CD4-positive, alpha-beta memory T cell (primary cell): ENCODE measurements around the gene DUS3L. TPM values are rescaled to one million over a fixed set of nuclear protein-coding genes. Genes with fewer than 3 reads are reported as not detected.

Experiments used
- CTCF ChIA-PET: fragments of 350-600 bp; sonication (Branson Sonifier 250); formaldehyde crosslinking; loops from one replicate; lab custom pipeline; 2021; ENCODE audit warnings: inconsistent platforms; ENCODE audit not compliant: partially characterized antibody; lab: Charles Lee
- POLR2A ChIA-PET: fragments of 350-600 bp; sonication (Branson Sonifier 250); formaldehyde crosslinking; loops from one replicate; lab custom pipeline; 2021; ENCODE audit not compliant: partially characterized antibody; lab: Charles Lee
- DNase-seq, 5 donors: peaks; one replicate each; pipeline versions ENCODE4 v3.0.0 to v3.0.0-alpha.2; 2020 to 2022; ENCODE audit warnings: mixed read lengths in 1 of 5
- H3K27ac ChIP-seq: one replicate; pipeline ENCODE4 v1.7.0; 2013; ENCODE audit warnings: low read depth, low read length
- H3K27me3 ChIP-seq: 2 replicates; pipeline ENCODE4 v1.7.0; 2013; ENCODE audit warnings: mild to moderate bottlenecking, low read length, moderate library complexity; ENCODE audit not compliant: insufficient read depth
- H3K36me3 ChIP-seq: 2 replicates; pipeline ENCODE4 v1.7.0; 2013; ENCODE audit warnings: mild to moderate bottlenecking, low read length, moderate library complexity; ENCODE audit not compliant: insufficient read depth
- H3K4me1 ChIP-seq: 2 replicates; pipeline ENCODE4 v1.7.0; 2013; ENCODE audit warnings: mild to moderate bottlenecking, low read length, moderate library complexity; ENCODE audit not compliant: insufficient read depth
- H3K4me3 ChIP-seq, 2 donors: one replicate each; pipeline ENCODE4 v1.7.0; 2013; ENCODE audit warnings: low read length in 2 of 2, mild to moderate bottlenecking in 1 of 2
- H3K9me3 ChIP-seq, 2 donors: one replicate each; pipeline ENCODE4 v1.7.0; 2013; ENCODE audit warnings: low read length in 2 of 2, control low read depth in 1 of 2; ENCODE audit not compliant: control insufficient read depth in 1 of 2
- H3K27ac Mint-ChIP-seq, 7 donors: one replicate each; pipeline ENCODE4 v1.8.0; 2020 to 2021; ENCODE audit warnings: mixed read lengths in 7 of 7, mild to moderate bottlenecking in 6 of 7, inconsistent platforms in 3 of 7, moderate library complexity in 3 of 7
- H3K27me3 Mint-ChIP-seq, 2 donors: one replicate each; pipeline ENCODE4 v1.8.0; 2020 to 2021; ENCODE audit warnings: mixed read lengths in 2 of 2
- H3K36me3 Mint-ChIP-seq, 2 donors: one replicate each; pipeline ENCODE4 v1.8.0; 2020 to 2021; ENCODE audit warnings: mixed read lengths in 2 of 2, inconsistent platforms in 1 of 2, mild to moderate bottlenecking in 1 of 2
- H3K4me1 Mint-ChIP-seq, 4 donors: one replicate each; pipeline ENCODE4 v1.8.0; 2020 to 2021; ENCODE audit warnings: mixed read lengths in 4 of 4, mild to moderate bottlenecking in 1 of 4
- H3K4me3 Mint-ChIP-seq, 8 donors: one replicate each; pipeline ENCODE4 v1.8.0; 2020 to 2021; ENCODE audit warnings: mixed read lengths in 8 of 8, mild to moderate bottlenecking in 7 of 8, moderate library complexity in 6 of 8, inconsistent platforms in 3 of 8
- H3K9me3 Mint-ChIP-seq, 8 donors: one replicate each; pipeline ENCODE4 v1.8.0; 2020 to 2021; ENCODE audit warnings: mixed read lengths in 8 of 8, mild to moderate bottlenecking in 5 of 8, inconsistent platforms in 3 of 8, moderate library complexity in 1 of 8
- intact Hi-C: fragments of 100-400 bp; cut with micrococcal nuclease; formaldehyde crosslinking; loops from one replicate; pipeline ENCODE4 v1.15.1; 2023
- polyA plus RNA-seq, 2 donors: library from polyadenylated mRNA; unstranded; fragments of 300-500 nt; fragmentation: Illumina TruSeq; gene quantifications; one replicate each; pipeline ENCODE4 v1.2.3, GENCODE V29; 2021
- total RNA-seq, 2 experiments: library from RNA; stranded (reverse); gene quantifications; one replicate each; pipeline ENCODE4 v1.2.3, GENCODE V29; 2021

The DUS3L gene
- total RNA-seq (10 to 100 TPM; 58.7 to 72.9 TPM), polyA plus RNA-seq (10 to 100 TPM; 34.2 to 36.7 TPM)

GRCh38 chr19:5790559-5791520 lies at the start of gene DUS3L:
Gene DUS3L (minus strand): TSS chr19:5791163. CDS start chr19:5791141, 22 bp downstream.
- peak within 1 kb of the TSS; percentile 62 to 93 for H3K4me3 ChIP-seq
- H3K27ac ChIP-seq: peak within 1 kb of the TSS; percentile 97
- CTCF ChIA-PET: interaction anchor here (2.0 to 6.2 kb wide), 2 partner anchors 13 to 70 kb away, joined by 9 to 43 read pairs; partner anchors contain the start of genes CATSPERD and NRTN
- peaks cover 0 to 4% (median 0%) of the 10 kb centered on the region in 8 donors for H3K9me3 Mint-ChIP-seq
- H3K9me3 ChIP-seq: no peaks in the 10 kb centered on the region
- H3K27me3 ChIP-seq: no peaks in the 10 kb centered on the region
- peaks cover 0 to 2% of the 10 kb centered on the region in 2 donors for H3K27me3 Mint-ChIP-seq
- H3K4me3 Mint-ChIP-seq: peak within 1 kb of the TSS; percentile 96 to 100 (median 99)
- peak; percentile 92 to 98 (median 97) for DNase-seq
- peaks cover 11 to 24% (median 12%) of the 10 kb centered on the region in 4 donors for H3K4me1 Mint-ChIP-seq
- peaks cover 14% of the 10 kb centered on the region for H3K4me1 ChIP-seq
- H3K27ac Mint-ChIP-seq: peak within 1 kb of the TSS; percentile 94 to 100 (median 100)
- intact Hi-C loops: loop anchor here (1.0 to 10.0 kb wide), 10 partner anchors 14 to 1000 kb away; partner anchors contain the start of genes CATSPERD, CLPP, FEM1A and LONP1
- H3K36me3 Mint-ChIP-seq: peaks cover 18 to 33% of the 10 kb centered on the region in 2 donors
- POLR2A ChIA-PET: interaction anchor here (0.6 to 3.5 kb wide), 14 partner anchors 9 to 232 kb away, joined by 3 to 31 read pairs (median 6); partner anchors contain the start of genes CATSPERD, LONP1, NDUFA11 and RANBP3
- peaks cover 40% of the 10 kb centered on the region for H3K36me3 ChIP-seq

DNA sequence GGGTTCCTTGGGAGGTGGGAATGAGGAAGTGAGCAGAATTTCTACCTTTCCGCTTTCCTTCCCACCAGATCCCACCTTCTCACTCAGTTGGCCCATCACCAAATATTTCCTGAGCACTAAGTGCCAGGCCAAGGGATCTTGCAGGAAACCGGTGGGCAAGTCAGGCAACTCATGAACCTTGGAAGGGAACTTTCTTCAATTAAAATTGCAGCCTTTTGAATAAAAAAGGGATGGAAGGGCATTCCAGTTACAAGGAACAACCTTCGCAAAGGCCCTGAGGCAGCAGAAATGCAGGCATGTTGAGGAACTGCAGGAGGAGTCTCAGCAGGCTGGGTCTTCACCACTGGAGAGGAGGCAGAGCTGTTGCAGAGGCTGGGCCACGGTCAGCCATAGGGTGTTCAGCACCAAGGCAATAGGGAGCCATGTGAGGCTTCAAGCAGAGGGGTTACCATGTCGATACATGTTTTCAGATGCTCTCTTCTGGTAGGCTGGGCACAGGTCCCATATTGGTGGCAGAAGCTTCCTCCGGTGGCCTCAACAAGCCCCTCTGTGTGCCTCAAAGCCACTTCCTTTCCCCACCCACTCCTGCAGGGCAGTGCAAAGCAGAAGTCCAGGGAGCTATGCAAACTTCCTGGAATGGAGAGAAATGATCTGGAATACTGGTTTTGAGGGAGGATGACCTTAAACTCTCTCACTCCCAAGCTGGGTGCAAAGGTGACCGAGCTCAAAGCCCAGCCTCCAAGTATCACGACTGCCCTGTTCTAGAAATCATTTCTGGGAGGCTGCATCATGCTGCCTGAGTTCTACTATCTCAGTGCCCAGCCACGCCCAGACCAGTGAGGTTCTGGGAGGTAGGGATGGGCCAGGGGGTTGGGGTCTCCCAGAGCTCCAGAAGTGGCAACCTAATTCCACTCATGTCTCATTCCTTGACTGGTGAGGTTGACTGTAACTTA lies 48.4 kb upstream of the DUS3L start, which contains the start of gene FUT6:
TSS of gene FUT6 (minus strand) at position 638 of the 953 bp plus-strand sequence. CDS start 7,135 bp downstream, outside the sequence.
- H3K4me1 Mint-ChIP-seq: peaks cover 0 to 7% (median under 1%) of the 10 kb centered on the region in 4 donors
- Histone ChIP-seq H3K27me3 (no peaks in the 10 kb centered on the region), H3K9me3 (no peaks in the 10 kb centered on the region), H3K36me3 (no peaks in the 10 kb centered on the region), H3K4me3 (no peak within 1 kb of the TSS), H3K4me1 (no peaks in the 10 kb centered on the region), H3K27ac (no peak within 1 kb of the TSS)
- no peak within 1 kb of the TSS for H3K4me3 Mint-ChIP-seq
- POLR2A ChIA-PET: no interaction called here
- no peaks in the 10 kb centered on the region for H3K36me3 Mint-ChIP-seq
- DNase-seq: no peak
- peaks cover 0 to 3% (median 0%) of the 10 kb centered on the region in 8 donors for H3K9me3 Mint-ChIP-seq
- H3K27me3 Mint-ChIP-seq: peaks cover 2 to 6% of the 10 kb centered on the region in 2 donors
- CTCF ChIA-PET: no interaction called here
- H3K27ac Mint-ChIP-seq: no peak within 1 kb of the TSS
- intact Hi-C loops: no loop called here

DNA sequence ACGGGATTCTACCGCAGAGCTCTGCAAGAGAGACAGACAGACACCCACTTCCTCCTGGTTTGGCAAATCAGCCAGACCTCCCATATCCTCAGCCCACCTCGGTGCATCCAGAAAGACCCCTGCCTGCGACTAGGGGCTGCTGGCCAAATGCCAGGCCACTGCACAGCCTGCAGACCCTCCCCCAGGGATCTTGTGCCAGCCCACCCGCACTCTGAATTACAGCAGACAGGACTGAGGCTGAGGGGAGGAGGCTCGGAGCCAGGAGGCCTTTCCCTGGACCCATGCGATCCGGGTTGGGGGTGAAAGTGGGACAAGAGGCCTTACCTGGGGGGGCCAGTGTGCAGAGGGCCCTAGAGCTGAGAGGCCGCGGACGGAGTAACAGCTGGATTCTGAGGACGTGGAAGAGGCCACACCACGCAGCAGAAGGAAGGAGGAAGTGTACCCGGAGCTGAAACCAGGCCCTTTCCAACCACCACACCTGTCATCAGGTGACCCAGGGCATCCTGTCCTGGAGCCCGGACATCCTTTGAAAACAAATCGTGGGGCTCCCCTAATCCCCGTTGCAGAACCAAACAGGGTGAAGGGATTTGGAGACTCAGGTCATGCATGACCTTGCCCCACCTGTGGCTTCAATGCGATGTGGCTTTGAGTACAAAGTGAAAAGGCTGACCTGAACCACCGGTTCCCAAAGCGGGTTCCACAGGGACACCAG lies 47.5 kb upstream of the DUS3L start:
- H3K27ac ChIP-seq: no peak overlapping the region
- intact Hi-C loops: no loop called here
- no peaks in the 10 kb centered on the region for H3K9me3 ChIP-seq
- no peaks in the 10 kb centered on the region for H3K36me3 ChIP-seq
- no peaks in the 10 kb centered on the region for H3K27me3 ChIP-seq
- peaks cover 0 to 7% (median under 1%) of the 10 kb centered on the region in 4 donors for H3K4me1 Mint-ChIP-seq
- ChIA-PET POLR2A (no interaction called here), CTCF (no interaction called here)
- H3K36me3 Mint-ChIP-seq: no peaks in the 10 kb centered on the region
- H3K27me3 Mint-ChIP-seq: peaks cover 3 to 6% of the 10 kb centered on the region in 2 donors
- H3K4me1 ChIP-seq: no peaks in the 10 kb centered on the region
- H3K9me3 Mint-ChIP-seq: peaks cover 0 to 3% (median 0%) of the 10 kb centered on the region in 8 donors
- DNase-seq: no peak
- H3K4me3 ChIP-seq: no peak overlapping the region
- H3K27ac Mint-ChIP-seq: no peak overlapping the region
- no peak overlapping the region for H3K4me3 Mint-ChIP-seq

GRCh38 chr19:5837761-5838352 lies 46.9 kb upstream of the DUS3L start:
- peak overlapping the region in 1 of 7 donors; percentile 27 for H3K27ac Mint-ChIP-seq
- Histone ChIP-seq H3K9me3 (no peaks in the 10 kb centered on the region), H3K4me1 (no peaks in the 10 kb centered on the region), H3K4me3 (no peak overlapping the region), H3K27ac (no peak overlapping the region), H3K27me3 (no peaks in the 10 kb centered on the region), H3K36me3 (no peaks in the 10 kb centered on the region)
- peaks cover 0 to 7% (median under 1%) of the 10 kb centered on the region in 4 donors for H3K4me1 Mint-ChIP-seq
- peaks cover 3 to 5% of the 10 kb centered on the region in 2 donors for H3K27me3 Mint-ChIP-seq
- POLR2A ChIA-PET: no interaction called here
- CTCF ChIA-PET: no interaction called here
- no peaks in the 10 kb centered on the region for H3K36me3 Mint-ChIP-seq
- intact Hi-C loops: no loop called here
- H3K4me3 Mint-ChIP-seq: no peak overlapping the region
- no peak for DNase-seq
- peaks cover 0 to 3% (median 0%) of the 10 kb centered on the region in 8 donors for H3K9me3 Mint-ChIP-seq

GRCh38 chr19:5832527-5833216 lies 41.7 kb upstream of the DUS3L start:
- Mint-ChIP-seq H3K27ac (no peak overlapping the region), H3K4me3 (no peak overlapping the region), H3K9me3 (peaks cover 0 to 3% (median 0%) of the 10 kb centered on the region in 8 donors), H3K27me3 (peaks cover 3% of the 10 kb centered on the region in 2 donors), H3K36me3 (peaks cover 0 to 3% of the 10 kb centered on the region in 2 donors), H3K4me1 (peaks cover 0 to 9% (median 5%) of the 10 kb centered on the region in 4 donors)
- H3K36me3 ChIP-seq: no peaks in the 10 kb centered on the region
- H3K27ac ChIP-seq: no peak overlapping the region
- peaks cover 12% of the 10 kb centered on the region for H3K4me1 ChIP-seq
- no peaks in the 10 kb centered on the region for H3K27me3 ChIP-seq
- DNase-seq: no peak
- intact Hi-C loops: no loop called here
- H3K9me3 ChIP-seq: no peaks in the 10 kb centered on the region
- CTCF ChIA-PET: no interaction called here
- POLR2A ChIA-PET: no interaction called here
- H3K4me3 ChIP-seq: no peak overlapping the region

- POLR2A ChIA-PET: no interaction called here
- peaks cover 0 to 3% (median 0%) of the 10 kb centered on the region in 8 donors for H3K9me3 Mint-ChIP-seq
These were observed 41.1 kb upstream of the DUS3L start for GRCh38 chr19:5832061-5832460.

More at GRCh38 chr19:5832061-5832460, 41.1 kb upstream of the DUS3L start:
- intact Hi-C loops: no loop called here
- peaks cover 0 to 3% of the 10 kb centered on the region in 2 donors for H3K36me3 Mint-ChIP-seq
- H3K27me3 Mint-ChIP-seq: peaks cover 1 to 3% of the 10 kb centered on the region in 2 donors
- DNase-seq: no peak
- CTCF ChIA-PET: no interaction called here
- no peaks in the 10 kb centered on the region for H3K9me3 ChIP-seq
- H3K36me3 ChIP-seq: no peaks in the 10 kb centered on the region
- H3K4me1 ChIP-seq: peaks cover 17% of the 10 kb centered on the region
- H3K4me1 Mint-ChIP-seq: peaks cover 3 to 13% (median 8%) of the 10 kb centered on the region in 4 donors
- H3K4me3 ChIP-seq: no peak overlapping the region
- no peak overlapping the region for H3K27ac Mint-ChIP-seq
- H3K27me3 ChIP-seq: no peaks in the 10 kb centered on the region
- H3K27ac ChIP-seq: no peak overlapping the region
- no peak overlapping the region for H3K4me3 Mint-ChIP-seq
